Measurements from ENCODE around the gene SLC5A11. TPM values are rescaled to one million over a fixed set of nuclear protein-coding genes. Genes with fewer than 3 reads are reported as not detected.
"Not testable (repeated sequence)": the region's sequence is repeated elsewhere in the genome, so short reads cannot be mapped to it uniquely, and the experiment has no call there.

Gene SLC5A11
- 5.6 TPM for polyA plus RNA-seq (ENCODE audit: insufficient read length)
- long read RNA-seq, donor 1: 0 reads
- long read RNA-seq, donor 2, partial matches to known transcripts: 0 of 1 reads
- long read RNA-seq, donor 2, other reads (novel, unspliced or antisense): 0 of 1 reads
- long read RNA-seq, donor 3: 0 reads
- long read RNA-seq, donor 4: 0 reads
- long read RNA-seq, donor 5, partial matches to known transcripts: 0 of 1 reads
- long read RNA-seq, donor 5, other reads (novel, unspliced or antisense): 0 of 1 reads
- long read RNA-seq, donor 6, partial matches to known transcripts: 0 of 1 reads
- long read RNA-seq, donor 6, other reads (novel, unspliced or antisense): 0 of 1 reads
- long read RNA-seq, donor 7: 0 reads
- long read RNA-seq, donor 8: 0 reads

- DNase-seq: no peak
Observed at GRCh38 chr16:24845726-24846547, at the start of gene SLC5A11. TSS of gene SLC5A11 (plus strand) at chr16:24845963. CDS start at chr16:24858644, 12,681 bp downstream.

GRCh38 chr16:24800586-24800985, 45.2 kb upstream of the SLC5A11 start:
- DNase-seq: no peak

- no peak for DNase-seq
Observed at GRCh38 chr16:24801761-24802302, 43.9 kb upstream of the SLC5A11 start.

- DNase-seq: no peak
Observed at GRCh38 chr16:24805484-24805883, 40.3 kb upstream of the SLC5A11 start.

- no peak for DNase-seq
Observed at GRCh38 chr16:24807301-24807700, 38.5 kb upstream of the SLC5A11 start.

GRCh38 chr16:24810951-24811843, 34.6 kb upstream of the SLC5A11 start:
- DNase-seq: no peak

GRCh38 chr16:24812813-24813212, 33.0 kb upstream of the SLC5A11 start:
- DNase-seq: not testable (repeated sequence)

- DNase-seq: no peak
Observed at GRCh38 chr16:24815021-24815420, 30.7 kb upstream of the SLC5A11 start.

- no peak for DNase-seq
Observed at GRCh38 chr16:24816688-24817087, 29.1 kb upstream of the SLC5A11 start.

GRCh38 chr16:24819462-24820040, 26.2 kb upstream of the SLC5A11 start:
- DNase-seq: no peak

GRCh38 chr16:24820522-24820921, 25.2 kb upstream of the SLC5A11 start:
- no peak for DNase-seq

- no peak for DNase-seq
Observed at GRCh38 chr16:24821129-24821528, 24.6 kb upstream of the SLC5A11 start.

- DNase-seq: no peak
Observed at GRCh38 chr16:24822542-24822941, 23.2 kb upstream of the SLC5A11 start.

- DNase-seq: no peak
Observed at GRCh38 chr16:24822974-24823373, 22.8 kb upstream of the SLC5A11 start.

GRCh38 chr16:24825696-24826095, 20.1 kb upstream of the SLC5A11 start:
- no peak for DNase-seq

GRCh38 chr16:24826096-24826690, 19.6 kb upstream of the SLC5A11 start:
- no peak for DNase-seq

GRCh38 chr16:24826817-24827566, 18.8 kb upstream of the SLC5A11 start:
- no peak for DNase-seq

GRCh38 chr16:24829153-24829552, 16.6 kb upstream of the SLC5A11 start:
- no peak for DNase-seq

GRCh38 chr16:24833352-24833751, 12.4 kb upstream of the SLC5A11 start:
- no peak for DNase-seq
